GM18507 (cell line): ENCODE data around the gene MARK3.

Source experiments
- DNase-seq: peaks from one replicate; pipeline ENCODE4 v3.0.0; 2011; ENCODE audit warnings: low read depth; ENCODE audit not compliant: insufficient read length; ENCODE audit errors: extremely low spot score
- FAIRE-seq: peaks from 2 replicates; lab custom pipeline; 2011; peaks lifted over from hg19 to GRCh38; lab: Jason Lieb, UNC

Gene MARK3

GRCh38 chr14:103543140-103543539 lies 157.9 kb downstream of the MARK3 start:
- DNase-seq, result no peak
- no peak for FAIRE-seq

GRCh38 chr14:103543721-103544387 lies 158.6 kb downstream of the MARK3 start:
- DNase-seq (no peak), FAIRE-seq (no peak)

GRCh38 chr14:103544388-103545218 lies 159.4 kb downstream of the MARK3 start:
- no peak for FAIRE-seq
- DNase-seq, result no peak

DNA sequence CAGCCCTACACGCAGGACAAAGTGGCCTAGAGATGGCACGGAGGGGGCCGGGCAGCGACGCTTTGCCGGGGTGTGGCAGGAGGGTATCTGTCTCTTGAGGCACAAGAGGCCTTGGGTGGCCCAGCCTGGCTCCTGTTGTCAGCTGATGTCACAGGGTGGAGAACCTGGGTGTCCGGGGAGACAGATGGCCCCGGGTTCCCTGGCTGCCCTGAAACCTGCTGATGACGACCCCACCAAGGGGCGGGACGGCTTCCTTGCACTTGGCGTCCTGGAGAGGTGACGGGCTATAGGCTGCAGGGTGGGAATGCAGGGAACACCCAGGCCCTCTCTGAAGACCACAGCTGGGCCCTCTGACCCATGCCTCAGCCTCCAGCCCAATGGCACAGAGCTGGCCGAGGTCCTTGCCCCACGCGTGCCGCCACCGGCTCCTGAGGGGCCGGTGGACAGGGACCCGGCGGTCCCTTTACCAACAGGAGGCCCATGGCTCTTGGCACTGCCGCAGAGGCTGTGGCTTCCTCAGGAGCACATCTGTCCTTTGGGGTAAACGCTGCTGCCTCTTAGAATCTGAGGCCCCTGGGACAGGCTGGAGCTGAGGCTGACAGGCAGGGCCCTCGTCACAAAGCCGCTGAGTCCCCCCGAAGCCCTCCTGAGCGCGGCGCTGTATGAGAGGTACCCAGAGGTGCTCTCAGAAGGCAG lies 160.2 kb downstream of the MARK3 start:
- no peak for FAIRE-seq

DNA sequence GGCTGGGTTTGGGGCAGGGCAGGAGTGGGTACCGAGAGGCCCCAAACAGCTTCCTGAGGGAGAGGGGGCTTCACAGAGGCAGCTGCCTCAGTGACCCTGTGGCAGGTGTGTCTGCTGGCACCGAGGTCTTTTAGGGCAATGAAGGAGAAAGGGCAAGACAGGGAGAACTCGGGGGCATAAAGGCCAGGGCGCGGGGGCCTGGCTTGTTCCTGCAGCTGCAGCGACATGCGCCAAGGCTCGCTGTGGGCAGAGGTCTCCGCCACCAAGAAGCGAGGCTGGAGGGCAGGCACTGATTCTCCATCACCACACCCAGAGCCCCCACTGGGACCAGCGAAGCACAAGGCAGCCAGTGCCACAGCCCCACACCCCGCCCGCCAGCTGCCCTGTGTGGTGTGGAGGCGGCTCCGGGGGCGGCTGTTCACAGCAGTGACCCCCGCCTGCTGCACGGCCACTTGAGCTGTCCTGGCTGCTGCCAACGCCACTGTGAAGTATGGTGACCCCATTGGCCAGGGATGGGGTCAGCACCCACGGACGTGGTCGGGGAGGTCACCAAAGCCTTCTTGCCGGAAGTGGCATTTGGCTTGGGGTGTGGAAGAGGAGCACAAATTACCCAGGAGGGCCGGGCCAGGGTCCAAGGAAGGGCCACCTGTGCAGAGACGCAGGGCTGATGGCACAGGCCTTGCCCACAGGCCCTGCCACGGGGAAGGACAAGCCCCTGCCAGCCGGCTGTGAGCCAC lies 160.9 kb downstream of the MARK3 start:
- DNase-seq (no peak), FAIRE-seq (no peak)

More for the DNA sequence above, 160.2 kb downstream of the MARK3 start:
- DNase-seq, result no peak

GRCh38 chr14:103546652-103547454 lies 161.6 kb downstream of the MARK3 start:
- DNase-seq (peak; percentile 84), FAIRE-seq (peak; percentile 89)

GRCh38 chr14:103547455-103547940 lies 162.3 kb downstream of the MARK3 start:
- DNase-seq, result no peak

DNA sequence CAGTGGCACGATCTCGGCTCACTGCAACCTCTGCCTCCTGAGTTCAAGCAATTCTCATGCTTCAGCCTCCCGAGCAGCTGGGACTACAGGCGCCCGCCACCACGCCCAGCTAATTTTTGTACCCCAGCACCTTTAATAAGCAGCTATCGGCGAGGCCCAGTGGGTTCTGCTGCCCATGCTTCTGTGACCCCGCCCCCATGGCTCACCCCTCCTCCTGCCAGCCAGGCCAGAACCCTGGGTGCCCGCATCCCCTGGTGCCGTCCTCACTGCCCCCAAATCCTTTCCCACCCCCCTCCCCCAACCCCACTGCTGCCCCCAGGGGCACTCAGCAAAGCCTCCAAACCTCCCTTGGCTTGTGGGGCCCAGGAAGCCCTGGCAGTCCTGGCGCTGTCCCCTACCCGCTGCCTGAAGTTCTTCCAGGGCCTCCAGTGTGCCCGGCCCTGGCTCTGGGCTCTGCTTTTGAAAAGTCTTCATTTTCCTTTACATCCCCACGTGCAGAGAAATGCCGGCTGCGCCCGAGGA lies 162.8 kb downstream of the MARK3 start:
- DNase-seq, result no peak
- no peak for FAIRE-seq

More at GRCh38 chr14:103547455-103547940, 162.3 kb downstream of the MARK3 start:
- no peak for FAIRE-seq

- FAIRE-seq (no peak), DNase-seq (no peak)
Measured at GRCh38 chr14:103548463-103549351, 163.5 kb downstream of the MARK3 start.

- FAIRE-seq, result no peak
- DNase-seq, result no peak
Measured at GRCh38 chr14:103549361-103550311, 164.4 kb downstream of the MARK3 start.

DNA sequence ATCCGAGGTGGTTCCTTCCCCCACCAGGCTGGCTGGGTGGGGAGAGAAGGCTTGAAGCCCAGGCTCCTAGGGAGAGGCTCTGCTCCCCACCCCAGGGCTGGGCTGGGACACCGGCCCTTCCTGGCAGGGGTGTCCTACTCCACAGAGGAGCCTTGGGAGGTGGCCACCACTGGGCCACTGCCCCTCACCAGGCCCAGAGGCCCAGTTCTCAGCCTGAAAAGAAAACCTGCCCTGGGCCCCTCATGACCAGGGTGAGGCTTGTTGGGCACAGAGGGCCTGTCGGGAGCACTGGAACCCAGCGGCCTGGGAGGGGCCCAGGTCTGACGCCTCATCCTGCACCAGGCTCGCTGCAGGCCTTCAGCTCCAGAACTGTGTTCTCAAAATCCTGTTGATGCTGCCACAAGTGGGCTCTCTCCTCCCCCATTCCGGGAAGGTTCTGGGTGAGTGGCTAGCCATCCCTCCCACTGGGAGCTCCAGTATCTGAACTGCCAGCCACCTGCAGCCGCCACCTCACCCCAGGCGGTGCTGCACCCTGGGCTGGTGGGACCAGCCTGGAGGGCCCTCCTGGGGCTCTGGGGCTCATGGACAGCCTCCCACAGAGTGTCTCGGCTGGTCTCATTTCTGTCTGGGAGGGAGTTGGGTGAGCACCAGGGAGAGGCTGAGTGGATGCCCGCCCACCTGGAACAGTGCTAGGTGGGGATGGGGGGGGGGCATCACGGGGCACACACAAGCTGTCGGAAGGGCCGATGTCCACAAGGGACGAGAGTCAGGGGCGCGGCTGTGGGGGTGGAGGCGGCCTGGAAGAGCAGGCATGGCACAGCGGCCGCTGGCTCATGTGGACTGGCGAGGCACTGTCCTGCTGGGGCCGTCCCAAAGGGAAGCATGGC lies 165.5 kb downstream of the MARK3 start:
- no peak for FAIRE-seq

GRCh38 chr14:103551338-103551762 lies 166.1 kb downstream of the MARK3 start:
- DNase-seq (no peak), FAIRE-seq (no peak)

More for the DNA sequence above, 165.5 kb downstream of the MARK3 start:
- no peak for DNase-seq

GRCh38 chr14:103552011-103552845 lies 167.0 kb downstream of the MARK3 start:
- no peak for FAIRE-seq
- DNase-seq, result no peak

- no peak for FAIRE-seq
- no peak for DNase-seq
Measured at GRCh38 chr14:103552846-103553210, 167.6 kb downstream of the MARK3 start.
